GM21576 (cell line): ENCODE data around the gene TXLNB.

Experiments used
- ATAC-seq: cut with Tn5 transposase; IDR thresholded peaks from one replicate; pipeline ENCODE4 v1.9.1; 2021; ENCODE audit warnings: mild to moderate bottlenecking, moderate library complexity; ENCODE audit not compliant: unreplicated experiment

Gene TXLNB

GRCh38 chr6:139291813-139292619 lies at the start of gene TXLNB:
TSS of gene TXLNB (minus strand) at chr6:139291998. CDS start at chr6:139288899, 3,099 bp downstream.
- peak; percentile 66 for ATAC-seq

GRCh38 chr6:139341060-139341459 lies 49.3 kb upstream of the TXLNB start:
- ATAC-seq: no peak

GRCh38 chr6:139338795-139339194 lies 47.0 kb upstream of the TXLNB start:
- no peak for ATAC-seq

- ATAC-seq: no peak
Observed at GRCh38 chr6:139337830-139338229, 46.0 kb upstream of the TXLNB start.

- ATAC-seq: no peak
Observed at GRCh38 chr6:139337001-139337400, 45.2 kb upstream of the TXLNB start.

GRCh38 chr6:139336488-139336887 lies 44.7 kb upstream of the TXLNB start:
- ATAC-seq: no peak

- no peak for ATAC-seq
Observed at GRCh38 chr6:139335447-139336210, 43.8 kb upstream of the TXLNB start.

GRCh38 chr6:139334806-139335446 lies 43.1 kb upstream of the TXLNB start:
- no peak for ATAC-seq

GRCh38 chr6:139330826-139331500 lies 39.2 kb upstream of the TXLNB start:
- no peak for ATAC-seq

- ATAC-seq: no peak
Observed at GRCh38 chr6:139330306-139330705, 38.5 kb upstream of the TXLNB start.

- no peak for ATAC-seq
Observed at GRCh38 chr6:139329224-139329623, 37.4 kb upstream of the TXLNB start.

- ATAC-seq: peak; percentile 44
Observed at GRCh38 chr6:139327038-139327437, 35.2 kb upstream of the TXLNB start.

- no peak for ATAC-seq
Observed at GRCh38 chr6:139325686-139326085, 33.9 kb upstream of the TXLNB start.

- peak; percentile 45 for ATAC-seq
Observed at GRCh38 chr6:139325125-139325524, 33.3 kb upstream of the TXLNB start.

- no peak for ATAC-seq
Observed at GRCh38 chr6:139324301-139324555, 32.4 kb upstream of the TXLNB start.

GRCh38 chr6:139323511-139324300 lies 31.9 kb upstream of the TXLNB start:
- peak; percentile 34 for ATAC-seq

GRCh38 chr6:139320081-139320480 lies 28.3 kb upstream of the TXLNB start:
- ATAC-seq: no peak

- no peak for ATAC-seq
Observed at GRCh38 chr6:139316622-139317317, 25.0 kb upstream of the TXLNB start.

- ATAC-seq: no peak
Observed at GRCh38 chr6:139313784-139314545, 22.2 kb upstream of the TXLNB start.
